Bronchial epithelial cell (primary cell): ENCODE results near the gene PROS1. TPM values are rescaled to one million over a fixed set of nuclear protein-coding genes. Genes with fewer than 3 reads are reported as not detected.
"Not testable (repeated sequence)": the region's sequence is repeated elsewhere in the genome, so short reads cannot be mapped to it uniquely, and the experiment has no call there.

Source experiments
- DNase-seq: peaks from one replicate; pipeline ENCODE4 v3.0.0-alpha.2; 2010; ENCODE audit warnings: low read depth
- FAIRE-seq: peaks from 2 replicates; lab custom pipeline; 2011; peaks lifted over from hg19 to GRCh38; lab: Jason Lieb, UNC
- H3K27me3 ChIP-seq: 2 replicates; pipeline ENCODE4 v1.5.1; 2011; ENCODE audit warnings: low read length; ENCODE audit not compliant: control insufficient read depth, insufficient read depth
- H3K36me3 ChIP-seq: 2 replicates; pipeline ENCODE4 v1.5.1; 2011; ENCODE audit warnings: low read length; ENCODE audit not compliant: control insufficient read depth, insufficient read depth
- H3K4me3 ChIP-seq: 2 replicates; pipeline ENCODE4 v1.5.1; 2011; ENCODE audit warnings: mild to moderate bottlenecking, low read depth, low read length, control low read depth
- CTCF ChIP-seq: IDR thresholded peaks from 2 replicates; pipeline ENCODE4 v1.5.1; 2011; ENCODE audit warnings: mild to moderate bottlenecking, moderate library complexity, low read length, control low read depth, inconsistent platforms; ENCODE audit not compliant: insufficient read depth, severe bottlenecking
- total RNA-seq: library from RNA; depleted of rRNA; stranded (reverse); fragments of >200 nt; gene quantifications from 2 replicates; pipeline ENCODE4 v1.2.1, GENCODE V29; 2014

Gene PROS1
- total RNA-seq, 1 donor from 2014 or later = 4.2 TPM

- no peaks in the 10 kb centered on the region for H3K36me3 ChIP-seq
- no peak for TF ChIP-seq CTCF
- no peak for DNase-seq
- H3K4me3 ChIP-seq = no peak overlapping the region
- FAIRE-seq = no peak
- no peaks in the 10 kb centered on the region for H3K27me3 ChIP-seq
These were observed 67.5 kb downstream of the PROS1 start for GRCh38 chr3:93906245-93906644.

DNA sequence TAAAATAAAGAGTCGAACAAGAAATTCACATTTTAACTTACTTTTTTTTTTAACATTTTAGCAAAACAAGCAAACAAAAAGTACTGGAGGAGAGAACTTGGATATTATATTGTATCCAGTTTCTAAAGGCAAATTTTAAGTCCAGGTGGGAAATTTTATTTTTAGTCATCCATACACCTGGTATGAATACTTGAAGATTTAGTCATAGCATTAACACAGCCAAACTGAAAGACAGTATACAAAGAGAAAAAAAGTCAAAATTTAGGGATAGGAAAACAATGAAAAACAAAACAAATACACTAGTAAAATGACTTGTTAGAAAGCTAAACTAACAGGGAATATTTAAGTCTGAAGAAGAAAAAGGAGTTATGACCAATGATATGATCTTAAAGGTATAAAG, 69.1 kb downstream of the PROS1 start:
- no peak for FAIRE-seq
- Histone ChIP-seq H3K36me3 (no peaks in the 10 kb centered on the region), H3K27me3 (no peaks in the 10 kb centered on the region), H3K4me3 (no peak overlapping the region)
- peak; percentile 63 for DNase-seq
- TF ChIP-seq CTCF = no peak

DNA sequence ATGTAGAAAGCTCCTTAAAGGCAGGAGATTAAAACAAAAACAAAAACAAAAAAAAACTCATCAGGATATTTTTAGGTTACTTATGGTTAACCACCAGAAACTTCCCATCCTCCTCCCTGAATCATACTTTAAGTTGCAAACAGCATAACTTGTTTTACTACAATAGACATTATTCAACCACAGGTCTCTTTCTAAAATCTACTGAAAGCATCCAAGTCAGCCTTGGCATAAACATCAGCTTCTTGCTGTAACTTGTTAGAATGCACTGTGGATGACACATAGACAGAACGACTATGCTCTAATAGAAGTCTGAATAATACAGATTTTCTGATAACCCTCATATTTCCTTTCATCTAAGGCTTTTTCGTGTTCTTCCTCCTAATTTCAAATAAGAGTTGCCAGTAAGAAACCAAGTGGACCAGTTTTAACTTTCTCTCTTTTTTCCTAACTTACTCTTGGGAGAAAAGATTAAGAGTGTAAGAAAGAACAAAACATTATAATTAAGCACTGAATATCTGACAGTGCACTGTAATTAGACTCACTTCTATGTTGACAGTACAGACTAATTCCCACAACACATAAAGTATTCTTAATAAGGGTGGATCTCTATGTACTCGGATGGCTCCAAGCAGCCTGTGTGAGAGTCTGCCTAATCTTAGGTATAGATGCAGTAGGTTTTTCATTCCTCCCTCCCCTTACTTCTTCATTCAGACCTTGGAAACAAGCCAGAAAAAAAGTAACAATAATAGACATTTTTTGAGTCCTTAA, 95.3 kb downstream of the PROS1 start:
- H3K27me3 ChIP-seq, H3K36me3 ChIP-seq, FAIRE-seq, H3K4me3 ChIP-seq: not testable (repeated sequence)
- DNase-seq = peak; percentile 96

DNA sequence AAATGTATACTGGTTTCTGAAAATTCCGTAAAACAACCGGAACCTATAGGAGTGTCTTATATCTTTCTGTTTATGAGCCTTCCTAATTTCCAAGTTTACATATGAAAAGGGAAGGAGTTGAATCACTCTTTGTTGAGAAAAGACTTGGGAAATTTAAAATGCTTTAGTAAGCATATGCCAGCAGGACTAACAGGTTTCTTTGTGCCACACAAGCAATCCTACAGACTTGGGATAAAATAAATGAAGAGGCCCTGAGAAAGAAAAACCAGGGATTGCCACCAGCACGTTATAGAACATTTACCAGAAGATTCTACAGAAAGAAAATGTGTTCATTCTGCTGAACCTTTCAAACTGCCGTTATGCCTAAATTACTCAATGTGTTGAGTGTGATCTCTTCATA, 96.3 kb downstream of the PROS1 start:
- H3K4me3 ChIP-seq, FAIRE-seq, H3K36me3 ChIP-seq, H3K27me3 ChIP-seq: not testable (repeated sequence)
- peak; percentile 53 for DNase-seq

- not testable (repeated sequence) for H3K4me3 ChIP-seq, DNase-seq, H3K27me3 ChIP-seq, H3K36me3 ChIP-seq, FAIRE-seq
These were observed 100.3 kb downstream of the PROS1 start for GRCh38 chr3:93873412-93873811.

DNA sequence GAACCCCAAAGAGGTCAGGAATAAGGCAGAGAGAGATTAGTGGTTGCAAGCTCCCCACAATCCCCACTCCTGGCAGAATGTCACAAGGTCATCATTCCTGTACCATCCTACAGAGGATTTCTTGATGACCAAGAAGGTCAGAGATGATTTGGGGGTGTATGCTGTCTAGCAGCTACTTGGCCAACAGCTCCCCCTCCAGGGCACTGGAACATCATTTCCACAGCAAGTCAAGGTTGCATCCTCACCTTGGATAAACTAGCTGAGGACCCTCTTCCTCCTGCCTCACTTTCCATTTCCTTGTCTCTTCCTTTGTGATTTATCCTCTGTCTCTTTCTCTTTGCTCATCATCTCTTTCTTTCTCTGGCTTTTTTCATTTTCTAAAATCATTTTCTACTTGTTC, 106.3 kb downstream of the PROS1 start:
- DNase-seq (no peak), FAIRE-seq (no peak)
- H3K27me3 ChIP-seq = no peaks in the 10 kb centered on the region
- H3K36me3 ChIP-seq = no peaks in the 10 kb centered on the region
- TF ChIP-seq CTCF = no peak
- H3K4me3 ChIP-seq = no peak overlapping the region

- TF ChIP-seq CTCF = no peak
- no peak overlapping the region for H3K4me3 ChIP-seq
- no peak for DNase-seq
- FAIRE-seq = no peak
- no peaks in the 10 kb centered on the region for H3K36me3 ChIP-seq
- H3K27me3 ChIP-seq = no peaks in the 10 kb centered on the region
These were observed 112.7 kb downstream of the PROS1 start for GRCh38 chr3:93861017-93861416.
